HAP-1 (cell line): ENCODE results near the gene ICA1.
A peak's percentile ranks its signal among the peaks of the same experiment; 100 is the strongest.
"Not testable (repeated sequence)": the region's sequence is repeated elsewhere in the genome, so short reads cannot be mapped to it uniquely, and the experiment has no call there.

Source experiments
- DNase-seq, 2 experiments: peaks; one replicate each; pipeline ENCODE4 v3.0.0-alpha.2; 2016 to 2020; ENCODE audit warnings: low spot score in 2 of 2
- H3K27me3 ChIP-seq: fragments of 250-450 bp; sonication (Bioruptor Pico); 2 replicates; pipeline ENCODE4 v1.5.1; 2020; ENCODE audit warnings: low read depth, mild to moderate bottlenecking, moderate library complexity
- H3K36me3 ChIP-seq: fragments of 250-450 bp; sonication (Bioruptor Pico); replicated peaks from 2 replicates; pipeline ENCODE4 v1.5.1; 2020; ENCODE audit warnings: mild to moderate bottlenecking
- H3K4me1 ChIP-seq: fragments of 250-450 bp; sonication (Bioruptor Pico); 2 replicates; pipeline ENCODE4 v1.5.1; 2020; ENCODE audit warnings: mild to moderate bottlenecking
- H3K4me3 ChIP-seq: fragments of 250-450 bp; sonication (Bioruptor Pico); 2 replicates; pipeline ENCODE4 v1.5.1; 2020; ENCODE audit warnings: mild to moderate bottlenecking, moderate library complexity
- H3K9me3 ChIP-seq: fragments of 250-450 bp; sonication (Bioruptor Pico); 2 replicates; pipeline ENCODE4 v1.5.1; 2020; ENCODE audit warnings: mild to moderate bottlenecking, moderate library complexity
- in situ Hi-C: fragments of 300-500 bp; cut with MboI; formaldehyde crosslinking; loops from 3 replicates; pipeline ENCODE4 v1.14.3; 2020; ENCODE audit warnings: low sequenced_read_pairs, inconsistent platforms, mixed read lengths

ICA1 gene

DNA sequence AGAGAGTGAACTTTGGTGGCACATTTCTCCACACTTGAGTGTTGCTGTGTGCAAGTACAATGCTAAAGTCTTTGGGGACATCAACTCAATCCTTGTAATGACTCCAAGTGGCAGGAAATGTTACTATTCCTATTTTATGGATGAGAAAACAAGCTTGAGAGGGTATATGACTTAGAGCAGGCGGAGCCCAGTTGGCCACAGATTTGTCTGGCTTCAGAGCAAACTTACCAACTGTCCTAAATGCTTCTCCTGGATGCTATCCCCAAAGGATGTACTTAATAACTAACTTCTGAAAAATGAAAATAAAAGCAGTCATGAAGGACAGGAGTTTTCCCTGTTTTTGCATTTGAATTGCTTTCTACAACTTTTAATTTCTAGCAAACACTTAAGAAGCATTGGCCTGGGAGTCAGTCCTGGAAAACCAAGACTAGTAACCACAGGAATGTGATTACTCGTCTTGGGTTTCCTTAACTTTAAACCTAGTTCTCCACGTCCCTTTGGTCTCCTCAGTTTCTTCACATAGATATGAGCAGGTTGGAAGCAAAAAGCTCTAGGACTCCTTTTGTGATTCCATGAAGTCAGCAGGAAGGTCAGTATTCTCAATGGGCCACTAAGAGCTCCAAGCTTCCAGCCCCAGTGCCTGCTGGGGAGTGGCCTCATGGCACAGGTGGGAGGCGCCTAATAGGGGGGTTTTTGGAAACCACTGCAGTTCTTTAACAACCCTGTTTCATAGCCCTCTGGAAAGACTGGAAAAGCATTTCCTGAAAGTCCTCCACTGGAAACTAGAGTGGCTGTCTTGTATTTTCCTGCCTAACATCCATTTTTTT is 152.6 kb downstream of the ICA1 start:
- Histone ChIP-seq H3K27me3 (no peaks in the 10 kb centered on the region), H3K36me3 (no peaks in the 10 kb centered on the region), H3K9me3 (no peaks in the 10 kb centered on the region), H3K4me3 (no peak overlapping the region), H3K4me1 (no peaks in the 10 kb centered on the region)
- in situ Hi-C loops: no loop called here
- no peak for DNase-seq

DNA sequence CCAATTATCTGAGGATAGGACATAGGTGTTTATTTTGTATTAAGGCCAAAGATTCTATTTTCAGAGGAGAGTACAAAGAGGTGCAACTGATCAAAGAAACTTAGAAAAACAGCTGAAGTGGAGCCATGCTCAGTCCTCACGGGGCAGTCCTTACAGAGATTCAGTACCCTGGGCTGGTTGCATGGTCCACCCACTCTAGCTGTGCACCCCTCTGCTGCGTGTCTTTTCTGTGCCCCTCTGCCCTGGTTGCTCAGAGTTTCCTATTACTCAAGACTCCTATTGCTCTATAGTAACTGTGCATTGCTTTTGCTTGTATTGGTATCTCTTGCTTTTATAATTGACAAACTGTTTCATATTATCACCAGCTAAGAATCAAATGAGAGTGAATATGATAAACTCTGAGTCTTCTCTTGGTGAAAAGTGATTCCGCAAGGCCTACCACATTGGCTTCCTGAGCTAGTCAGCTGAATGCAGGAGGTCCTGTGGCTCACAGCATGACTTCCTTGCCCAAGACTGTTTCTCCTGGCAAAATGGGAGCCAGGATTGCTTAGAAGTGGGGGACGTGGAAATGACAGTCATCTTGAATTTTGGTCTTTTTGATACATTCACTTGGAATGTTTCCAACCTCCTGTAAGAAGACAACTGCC is 156.4 kb downstream of the ICA1 start:
- H3K27me3 ChIP-seq: no peaks in the 10 kb centered on the region
- no peak overlapping the region for H3K4me3 ChIP-seq
- H3K4me1 ChIP-seq: no peaks in the 10 kb centered on the region
- in situ Hi-C loops: no loop called here
- H3K9me3 ChIP-seq: no peaks in the 10 kb centered on the region
- no peak for DNase-seq
- H3K36me3 ChIP-seq: no peaks in the 10 kb centered on the region

DNA sequence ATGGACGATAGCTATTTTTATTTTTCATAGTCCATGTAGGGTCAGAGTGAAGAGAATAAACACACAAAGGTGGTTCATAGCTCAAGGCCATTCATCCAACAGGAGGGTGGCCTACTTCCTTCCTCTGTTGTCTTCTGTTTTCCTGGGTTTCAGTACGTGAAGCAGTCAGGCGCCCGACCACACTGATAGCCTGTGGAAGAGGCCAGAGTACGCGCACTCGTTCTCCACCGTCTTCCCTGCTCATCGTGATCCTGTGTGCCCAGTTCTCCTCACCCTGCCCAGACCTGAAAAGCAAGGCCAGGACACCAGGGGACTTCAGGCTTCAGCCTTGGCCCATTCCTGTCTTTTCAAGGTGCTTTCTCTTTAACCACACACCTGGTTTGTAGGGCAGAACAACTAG is 158.7 kb downstream of the ICA1 start:
- in situ Hi-C loops: no loop called here
- DNase-seq: no peak
- H3K36me3 ChIP-seq: no peaks in the 10 kb centered on the region
- H3K9me3 ChIP-seq: no peaks in the 10 kb centered on the region
- H3K4me1 ChIP-seq: no peaks in the 10 kb centered on the region
- H3K4me3 ChIP-seq: no peak overlapping the region
- H3K27me3 ChIP-seq: no peaks in the 10 kb centered on the region

DNA sequence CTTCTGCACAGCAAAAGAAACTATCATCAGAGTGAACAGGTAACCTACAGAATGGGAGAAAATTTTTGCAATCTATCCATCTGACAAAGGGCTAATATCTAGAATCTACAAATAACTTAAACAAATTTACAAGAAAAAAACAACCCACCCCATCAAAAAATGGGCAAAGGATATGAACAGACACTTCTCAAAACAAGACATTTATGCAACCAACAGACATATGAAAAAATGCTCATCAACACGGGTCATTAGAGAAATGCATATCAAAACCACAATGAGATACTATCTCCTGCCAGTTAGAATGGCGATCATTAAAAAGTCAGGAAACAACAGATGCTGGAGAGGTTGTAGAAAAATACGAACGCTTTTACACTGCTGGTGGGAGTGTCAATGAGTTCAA is 160.7 kb downstream of the ICA1 start:
- H3K27me3 ChIP-seq, in situ Hi-C loops, H3K36me3 ChIP-seq, H3K4me3 ChIP-seq, DNase-seq, H3K9me3 ChIP-seq, H3K4me1 ChIP-seq: not testable (repeated sequence)

DNA sequence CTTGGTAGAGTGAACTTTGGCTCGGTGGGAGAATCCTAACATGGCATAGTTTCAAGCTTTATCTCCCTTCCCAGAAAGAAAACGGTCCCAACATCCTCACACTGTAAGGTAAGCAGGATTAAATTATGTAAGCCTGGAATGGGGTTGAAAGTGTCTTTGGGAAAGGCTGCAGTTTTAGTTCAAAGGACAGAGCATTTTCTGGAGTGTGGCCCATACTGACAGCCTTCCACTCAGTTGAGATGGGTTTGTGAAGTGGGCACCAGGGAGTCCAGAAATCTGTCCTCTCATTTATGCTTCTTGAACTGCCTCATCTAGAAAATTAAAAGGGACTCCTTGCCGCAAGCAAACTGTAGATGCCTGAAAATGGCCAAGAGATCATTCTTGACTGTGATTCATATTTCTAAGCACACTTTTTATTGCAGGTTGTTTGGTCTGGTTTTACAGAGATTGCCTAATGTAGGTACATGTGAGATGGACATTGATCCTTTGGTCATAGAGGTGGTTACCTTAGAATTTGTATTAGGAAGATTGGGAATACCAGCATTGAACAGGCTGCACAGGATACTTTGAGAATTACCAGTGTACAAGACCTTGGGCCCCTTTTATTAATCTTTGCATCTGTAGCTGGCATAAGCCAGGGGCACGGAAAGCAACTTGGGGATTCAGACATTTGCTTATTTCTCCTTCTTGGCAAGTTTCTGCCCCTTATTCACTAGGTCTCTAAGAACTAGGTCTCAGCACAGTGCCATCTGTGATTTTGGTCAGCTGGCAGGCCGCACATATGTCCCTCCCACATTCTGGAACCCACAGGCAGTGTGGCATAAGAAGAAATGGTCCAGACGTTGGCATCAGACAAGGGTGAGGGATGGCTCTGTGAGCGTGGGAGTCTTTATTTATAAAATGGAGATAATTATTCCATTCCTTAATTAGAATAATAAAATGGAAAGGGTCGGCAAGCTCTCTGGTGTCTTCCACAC is 167.5 kb downstream of the ICA1 start:
- in situ Hi-C loops: no loop called here
- no peak for DNase-seq
- Histone ChIP-seq H3K4me1 (no peaks in the 10 kb centered on the region; the same call in 1 of the 2 replicates), H3K4me3 (no peak overlapping the region), H3K36me3 (no peaks in the 10 kb centered on the region), H3K27me3 (no peaks in the 10 kb centered on the region), H3K9me3 (no peaks in the 10 kb centered on the region)

DNA sequence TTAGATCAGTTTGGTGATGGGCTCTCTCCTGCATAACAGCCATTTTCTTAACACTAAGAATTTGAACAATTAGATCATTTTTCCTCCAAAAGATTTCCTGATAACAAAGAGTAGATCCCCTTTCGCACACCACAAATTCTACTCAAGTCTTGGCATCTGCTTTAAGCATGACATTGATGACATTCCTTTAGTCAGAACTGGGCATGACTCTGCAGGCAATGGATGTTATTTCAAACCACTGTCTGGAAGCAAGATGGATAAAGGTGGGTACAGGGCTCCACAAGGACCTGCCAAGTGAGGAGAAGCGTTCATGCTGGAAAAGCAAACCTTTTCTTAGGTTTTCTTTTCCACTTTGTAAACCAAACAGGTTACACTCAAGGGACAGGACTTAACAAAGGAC is 169.8 kb downstream of the ICA1 start:
- Histone ChIP-seq H3K4me3 (no peak overlapping the region), H3K4me1 (no peaks in the 10 kb centered on the region; the same call in 1 of the 2 replicates)
- in situ Hi-C loops: no loop called here

DNA sequence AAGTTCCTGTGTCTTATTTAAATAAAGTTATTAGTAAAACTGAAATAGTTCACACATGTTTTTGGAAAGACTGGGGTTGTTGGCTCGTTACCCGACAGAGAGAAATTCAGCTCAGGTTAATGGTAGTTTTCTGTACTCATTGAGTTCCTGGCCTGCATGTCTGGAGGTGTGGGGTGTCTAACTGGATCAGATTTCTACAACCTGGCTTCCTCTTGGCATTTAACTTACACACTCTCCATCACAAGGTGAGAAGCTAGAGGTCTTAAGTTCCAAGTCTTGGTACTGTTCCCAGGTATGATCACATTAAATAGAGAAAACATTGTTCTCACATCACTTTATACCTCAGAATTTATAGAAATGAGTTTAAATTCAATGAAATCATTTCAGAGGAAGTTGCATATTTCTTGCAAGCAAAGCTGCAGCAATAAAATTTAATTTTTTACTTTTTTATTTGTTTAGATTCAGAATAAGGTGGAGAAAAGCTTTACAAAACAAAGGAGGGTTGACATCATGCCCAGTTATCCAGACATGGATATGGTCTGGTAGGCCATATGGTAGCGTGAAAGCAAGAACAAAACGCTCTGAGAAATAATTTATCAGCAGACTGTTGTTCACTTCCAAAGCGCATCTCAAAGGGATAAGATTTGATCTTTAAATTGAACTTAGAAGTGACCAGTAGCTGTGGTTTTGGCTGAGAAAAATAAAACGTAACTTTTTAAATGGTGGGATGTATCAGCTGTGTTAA is 172.8 kb downstream of the ICA1 start:
- H3K36me3 ChIP-seq: no peaks in the 10 kb centered on the region
- H3K27me3 ChIP-seq: no peaks in the 10 kb centered on the region
- DNase-seq: no peak
- no peaks in the 10 kb centered on the region for H3K9me3 ChIP-seq
- no peak overlapping the region for H3K4me3 ChIP-seq
- H3K4me1 ChIP-seq: peaks cover 17% of the 10 kb centered on the region
- in situ Hi-C loops: no loop called here

More for the DNA sequence above, 169.8 kb downstream of the ICA1 start:
- Histone ChIP-seq H3K27me3 (no peaks in the 10 kb centered on the region), H3K36me3 (no peaks in the 10 kb centered on the region), H3K9me3 (no peaks in the 10 kb centered on the region)
- DNase-seq: no peak

DNA sequence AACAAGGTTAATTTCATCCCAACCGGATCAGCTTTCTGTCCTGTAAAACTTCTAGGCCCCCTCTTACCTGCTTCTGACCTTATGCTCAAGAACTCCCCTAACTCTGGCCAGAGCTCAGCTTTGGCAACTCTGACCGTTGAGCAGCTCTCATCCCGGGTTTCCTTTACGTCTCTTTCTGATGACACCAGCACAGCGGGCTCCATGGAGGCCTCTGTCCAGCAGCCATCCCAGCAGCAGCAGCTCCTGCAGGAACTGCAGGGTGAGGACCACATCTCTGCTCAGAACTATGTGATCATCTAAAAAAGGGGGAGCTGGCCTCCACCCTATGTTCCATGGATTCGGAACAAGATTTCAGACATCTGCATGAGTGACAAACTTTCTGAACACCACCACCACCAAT is 175.7 kb downstream of the ICA1 start:
- no peak for DNase-seq
- in situ Hi-C loops: no loop called here
- Histone ChIP-seq H3K27me3 (no peaks in the 10 kb centered on the region), H3K4me1 (peaks cover 20% of the 10 kb centered on the region), H3K9me3 (no peaks in the 10 kb centered on the region), H3K36me3 (no peaks in the 10 kb centered on the region), H3K4me3 (no peak overlapping the region)

DNA sequence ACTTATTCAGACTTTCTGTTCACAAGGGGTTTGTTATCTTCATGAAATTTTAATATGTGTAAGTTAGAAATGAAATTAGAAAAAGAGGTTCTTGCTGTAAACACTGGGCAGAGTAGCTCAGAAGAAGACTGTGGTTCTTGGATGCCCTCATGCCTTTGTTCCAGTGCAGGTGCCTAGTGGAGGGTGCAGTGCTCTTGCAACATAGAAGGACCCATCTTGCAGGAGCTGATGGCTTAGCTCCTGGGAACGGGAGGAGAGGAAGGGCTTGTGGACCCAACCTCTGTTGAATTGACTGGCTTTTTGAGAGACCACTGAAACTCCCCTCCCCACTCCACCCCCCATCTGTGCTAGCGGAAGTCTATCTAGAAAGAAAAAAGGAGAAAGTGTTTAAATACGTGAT is 176.5 kb downstream of the ICA1 start:
- Histone ChIP-seq H3K4me3 (no peak overlapping the region), H3K36me3 (no peaks in the 10 kb centered on the region), H3K9me3 (no peaks in the 10 kb centered on the region), H3K27me3 (no peaks in the 10 kb centered on the region), H3K4me1 (peaks cover 20% of the 10 kb centered on the region)
- DNase-seq: peak; percentile 15 to 39
- in situ Hi-C loops: no loop called here

DNA sequence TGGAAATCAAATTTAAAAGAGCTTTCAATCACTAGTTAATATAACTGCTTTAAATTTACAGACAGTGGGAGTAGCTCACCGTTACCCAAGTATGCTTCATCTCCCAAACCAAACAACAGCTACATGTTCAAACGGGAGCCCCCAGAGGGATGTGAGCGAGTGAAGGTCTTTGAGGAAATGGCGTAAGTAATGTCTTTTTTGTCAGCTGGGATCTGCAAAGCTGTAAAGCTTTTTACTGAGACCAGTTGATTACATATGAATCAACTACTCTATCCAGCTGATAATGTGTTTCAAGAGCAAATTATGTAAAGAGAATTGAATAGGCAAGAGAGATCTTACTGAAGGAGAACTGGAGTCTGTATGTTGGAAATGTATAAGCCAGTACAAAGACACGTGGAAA is 177.1 kb downstream of the ICA1 start:
- in situ Hi-C loops: no loop called here

DNA sequence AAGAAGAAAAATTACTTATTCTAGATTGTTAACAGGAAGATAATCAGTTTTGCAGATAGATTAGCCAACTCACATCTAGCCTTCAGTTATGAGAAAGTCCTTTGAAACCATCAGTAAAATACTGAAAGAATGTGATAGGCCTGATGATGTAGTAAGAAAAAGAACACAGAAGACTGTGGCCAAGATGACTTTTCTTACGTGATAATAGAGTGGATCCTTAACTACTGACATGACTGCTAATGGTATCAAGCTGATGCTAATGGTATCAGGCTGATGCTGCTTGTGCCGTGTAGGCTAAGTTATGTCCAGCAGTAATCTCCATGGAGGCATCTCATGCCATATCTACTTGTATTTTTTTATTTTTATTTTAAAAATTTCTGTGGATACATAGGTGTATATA is 179.2 kb downstream of the ICA1 start:
- H3K9me3 ChIP-seq: no peaks in the 10 kb centered on the region
- no peaks in the 10 kb centered on the region for H3K36me3 ChIP-seq
- no peak for DNase-seq
- no peaks in the 10 kb centered on the region for H3K27me3 ChIP-seq
- H3K4me1 ChIP-seq: peaks cover 20% of the 10 kb centered on the region
- in situ Hi-C loops: no loop called here
- H3K4me3 ChIP-seq: no peak overlapping the region

More for the DNA sequence above, 177.1 kb downstream of the ICA1 start:
- Histone ChIP-seq H3K4me1 (peaks cover 20% of the 10 kb centered on the region), H3K36me3 (no peaks in the 10 kb centered on the region), H3K4me3 (no peak overlapping the region), H3K9me3 (no peaks in the 10 kb centered on the region), H3K27me3 (no peaks in the 10 kb centered on the region)
- DNase-seq: peak; percentile 51 to 79

DNA sequence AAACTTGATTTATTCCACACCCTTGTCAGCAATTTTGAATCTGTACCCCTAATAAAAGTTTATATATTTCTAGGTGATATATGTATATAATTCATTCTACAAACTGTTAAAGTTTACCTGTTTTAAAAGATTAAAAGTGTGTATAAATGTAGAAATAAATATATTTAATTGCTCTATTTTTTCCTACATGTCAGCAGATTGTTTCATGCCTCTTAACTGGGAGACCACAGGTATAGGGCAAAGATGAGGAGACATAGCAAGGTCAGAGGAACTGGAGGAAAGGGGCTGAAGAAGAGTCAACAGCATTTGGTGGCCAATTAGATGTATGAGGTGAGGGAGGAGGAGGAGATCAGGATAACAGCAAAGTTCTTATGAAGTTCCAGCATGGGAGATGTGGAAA is 183.5 kb downstream of the ICA1 start:
- Histone ChIP-seq H3K4me3 (no peak overlapping the region), H3K36me3 (no peaks in the 10 kb centered on the region), H3K9me3 (no peaks in the 10 kb centered on the region), H3K4me1 (no peaks in the 10 kb centered on the region), H3K27me3 (no peaks in the 10 kb centered on the region)
- in situ Hi-C loops: no loop called here
- no peak for DNase-seq

DNA sequence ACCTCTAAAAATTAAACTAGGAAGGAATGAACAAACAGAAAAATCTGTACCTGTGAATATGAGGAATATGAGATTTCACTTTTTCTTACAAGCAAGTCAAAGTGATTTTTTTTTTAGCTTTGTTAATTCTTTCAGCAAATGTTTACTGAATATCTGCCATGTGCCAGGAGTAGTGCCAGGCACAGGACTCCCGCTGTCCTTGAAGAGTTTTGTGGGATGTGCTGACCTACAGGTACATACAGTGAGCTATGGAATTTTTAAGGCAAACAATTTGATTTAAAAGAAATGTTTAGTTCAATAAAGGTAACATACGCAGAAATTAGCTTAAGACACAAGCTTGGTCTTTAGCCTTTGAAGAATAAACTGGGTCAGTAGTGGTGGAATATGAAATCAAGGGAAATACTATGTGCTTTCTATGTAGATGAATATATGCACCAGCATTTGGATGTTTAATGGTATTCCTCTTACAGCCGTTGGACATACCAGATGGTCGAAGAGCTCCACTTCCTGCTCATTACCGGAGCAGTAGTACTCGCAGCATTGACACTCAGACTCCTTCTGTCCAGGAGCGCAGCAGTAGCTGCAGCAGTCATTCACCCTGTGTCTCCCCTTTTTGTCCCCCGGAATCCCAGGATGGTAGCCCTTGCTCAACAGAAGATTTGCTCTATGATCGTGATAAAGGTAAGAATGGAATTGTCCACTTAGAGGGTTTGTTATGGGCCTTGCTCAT is 191.4 kb downstream of the ICA1 start:
- Histone ChIP-seq H3K36me3 (no peaks in the 10 kb centered on the region), H3K4me1 (peaks cover 10% of the 10 kb centered on the region), H3K9me3 (no peaks in the 10 kb centered on the region), H3K27me3 (no peaks in the 10 kb centered on the region), H3K4me3 (no peak overlapping the region)
- in situ Hi-C loops: no loop called here
- no peak for DNase-seq
